ENCODE measurements around the gene PLEKHG5. TPM values are rescaled to one million over a fixed set of nuclear protein-coding genes. Genes with fewer than 3 reads are reported as not detected.

The PLEKHG5 gene
- total RNA-seq, 4 donors from 2014 or later, result 5.8 to 18.1 (median 12.0) TPM

DNA sequence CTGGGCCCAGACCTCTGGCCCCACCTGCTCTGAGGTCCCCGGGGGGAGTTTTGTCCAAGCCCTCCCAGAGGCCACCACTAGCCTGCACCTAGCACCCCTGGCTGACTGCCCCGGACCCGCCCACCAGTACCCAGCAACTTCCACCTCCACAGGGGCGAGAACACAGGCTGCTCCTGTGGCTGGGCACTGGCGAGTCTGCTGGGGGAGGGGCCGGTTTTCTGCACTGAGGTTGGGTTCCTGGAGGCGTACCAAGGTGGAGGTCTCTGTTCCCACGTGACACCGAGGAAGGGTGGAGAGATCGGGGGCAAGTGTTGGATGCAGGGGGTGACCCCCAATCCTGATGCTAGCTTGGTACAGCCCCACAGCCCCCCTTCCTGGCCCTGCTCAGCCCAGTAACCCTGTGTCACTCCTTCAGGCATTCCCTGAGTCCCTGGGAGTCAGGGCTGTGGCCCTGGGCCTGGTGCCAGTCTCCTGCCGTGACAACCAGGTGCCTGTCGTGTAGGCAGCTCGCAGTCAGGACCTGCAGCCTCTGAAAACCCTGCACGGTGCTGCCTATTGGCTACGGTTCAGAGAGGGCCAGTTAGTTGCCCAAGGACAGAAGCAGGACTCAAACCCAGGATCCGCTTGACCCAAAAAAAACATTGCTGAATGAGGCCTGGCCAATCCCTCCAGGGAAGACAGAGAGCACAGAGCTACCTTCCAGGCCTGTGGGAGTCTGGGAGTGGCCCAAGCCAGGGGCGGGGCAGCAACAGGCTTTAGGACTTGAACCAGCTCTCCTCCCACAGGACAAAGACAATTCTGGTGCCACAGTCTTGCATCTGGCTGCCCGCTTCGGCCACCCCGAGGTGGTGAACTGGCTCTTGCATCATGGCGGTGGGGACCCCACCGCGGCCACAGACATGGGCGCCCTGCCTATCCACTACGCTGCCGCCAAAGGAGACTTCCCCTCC lies 63.8 kb downstream of the PLEKHG5 start:
- H3K36me3 ChIP-seq, result no peaks in the 10 kb centered on the region
- no peak for TF ChIP-seq POLR2A (IDR thresholded peaks at IDR 0.05; ENCODE audit: low read depth)
- no peak for TF ChIP-seq POLR2AphosphoS5 (IDR thresholded peaks at IDR 0.05)
- TF ChIP-seq, protein P1, sequence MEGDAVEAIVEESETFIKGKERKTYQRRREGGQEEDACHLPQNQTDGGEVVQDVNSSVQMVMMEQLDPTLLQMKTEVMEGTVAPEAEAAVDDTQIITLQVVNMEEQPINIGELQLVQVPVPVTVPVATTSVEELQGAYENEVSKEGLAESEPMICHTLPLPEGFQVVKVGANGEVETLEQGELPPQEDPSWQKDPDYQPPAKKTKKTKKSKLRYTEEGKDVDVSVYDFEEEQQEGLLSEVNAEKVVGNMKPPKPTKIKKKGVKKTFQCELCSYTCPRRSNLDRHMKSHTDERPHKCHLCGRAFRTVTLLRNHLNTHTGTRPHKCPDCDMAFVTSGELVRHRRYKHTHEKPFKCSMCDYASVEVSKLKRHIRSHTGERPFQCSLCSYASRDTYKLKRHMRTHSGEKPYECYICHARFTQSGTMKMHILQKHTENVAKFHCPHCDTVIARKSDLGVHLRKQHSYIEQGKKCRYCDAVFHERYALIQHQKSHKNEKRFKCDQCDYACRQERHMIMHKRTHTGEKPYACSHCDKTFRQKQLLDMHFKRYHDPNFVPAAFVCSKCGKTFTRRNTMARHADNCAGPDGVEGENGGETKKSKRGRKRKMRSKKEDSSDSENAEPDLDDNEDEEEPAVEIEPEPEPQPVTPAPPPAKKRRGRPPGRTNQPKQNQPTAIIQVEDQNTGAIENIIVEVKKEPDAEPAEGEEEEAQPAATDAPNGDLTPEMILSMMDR (IDR thresholded peaks at IDR 0.05), result no peak
- no peak for TF ChIP-seq EP300 (IDR thresholded peaks at IDR 0.05)
- peaks cover 23 to 29% (median 27%) of the 10 kb centered on the region in 4 donors for H3K4me1 ChIP-seq
- no peaks in the 10 kb centered on the region for H3K9me3 ChIP-seq
- intact Hi-C loops (cut with DNase I), result no loop called here
- no peak overlapping the region for H3K4me3 ChIP-seq
- WGBS, result 76% methylated on average over 16 of the region's 26 CpGs
- peaks cover 0 to 91% (median 46%) of the 10 kb centered on the region in 4 donors for H3K27me3 ChIP-seq
- DNase-seq (ENCODE audit: extremely low spot score), result no peak
- H3K27ac ChIP-seq (replicated peaks in 1 of 4), result no peak overlapping the region

DNA sequence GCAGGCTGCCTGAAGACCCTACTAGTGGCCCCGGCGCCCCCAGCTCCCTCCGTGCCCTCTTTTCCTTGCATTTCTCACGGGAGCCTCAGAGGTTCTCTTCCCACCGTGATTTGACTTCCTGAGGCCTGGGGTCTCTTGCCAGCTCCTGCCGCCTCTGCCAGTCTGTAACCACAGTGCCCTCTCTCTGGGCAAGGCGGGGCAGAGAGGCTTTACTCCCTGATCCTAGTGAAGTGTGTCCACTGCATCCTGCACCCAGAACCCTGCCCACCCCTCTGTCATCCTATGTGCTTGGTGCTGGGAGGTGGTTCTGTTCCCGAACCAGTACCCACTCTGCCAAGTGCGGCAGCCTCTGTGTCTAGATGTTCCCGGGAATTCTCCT lies 64.5 kb downstream of the PLEKHG5 start:
- TF ChIP-seq EP300 (IDR thresholded peaks at IDR 0.05), result no peak
- TF ChIP-seq, protein P1 (IDR thresholded peaks at IDR 0.05), result no peak
- no peak for DNase-seq (ENCODE audit: extremely low spot score)
- Histone ChIP-seq H3K4me3 (no peak overlapping the region), H3K36me3 (no peaks in the 10 kb centered on the region), H3K9me3 (no peaks in the 10 kb centered on the region), H3K27ac (replicated peaks in 1 of 4) (no peak overlapping the region), H3K4me1 (peaks cover 24 to 29% (median 28%) of the 10 kb centered on the region in 4 donors), H3K27me3 (peaks cover 0 to 97% (median 47%) of the 10 kb centered on the region in 4 donors)
- WGBS, result 92% methylated on average over 10 of the region's 10 CpGs
- intact Hi-C loops (cut with DNase I), result no loop called here

DNA sequence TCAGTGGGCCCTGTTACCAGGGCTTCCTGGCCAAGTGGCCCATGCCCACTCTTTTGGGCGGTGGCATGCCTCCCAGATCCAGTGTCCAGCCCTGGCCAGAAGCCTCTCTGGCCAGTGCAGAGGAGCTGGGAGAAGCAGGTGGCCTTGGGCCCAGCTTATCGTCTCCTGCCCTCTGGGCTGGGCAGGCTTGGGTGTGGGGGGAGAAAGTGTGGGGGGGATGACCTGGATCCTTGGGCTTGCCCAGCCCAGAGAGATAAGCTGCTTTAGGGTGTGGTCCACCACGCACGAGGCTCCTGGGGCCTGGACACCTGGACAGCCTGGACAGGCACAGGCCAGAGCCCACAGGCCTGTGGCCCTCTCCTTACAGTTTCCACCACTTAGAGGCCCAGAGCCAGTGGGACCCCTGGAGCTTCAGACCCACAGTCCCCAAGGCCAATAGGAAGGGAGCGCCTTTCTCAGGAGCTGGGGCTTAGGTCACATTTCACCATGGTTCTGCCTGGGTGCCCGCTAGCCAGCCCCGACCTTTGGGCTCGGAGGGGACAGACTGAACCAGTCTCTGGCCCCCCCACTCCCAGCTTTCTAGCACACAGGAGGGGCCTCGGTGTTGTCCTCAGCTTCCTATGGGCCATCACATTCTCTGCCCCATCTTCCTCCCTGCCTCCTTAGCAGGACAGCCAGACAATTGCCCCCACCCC lies 65.0 kb downstream of the PLEKHG5 start:
- intact Hi-C loops (cut with DNase I), result no loop called here
- no peak for DNase-seq (ENCODE audit: extremely low spot score)
- WGBS, result 87% methylated on average over 8 of the region's 9 CpGs
- H3K27me3 ChIP-seq, result peaks cover 0 to 100% (median 47%) of the 10 kb centered on the region in 4 donors
- no peaks in the 10 kb centered on the region for H3K36me3 ChIP-seq
- TF ChIP-seq EP300 (IDR thresholded peaks at IDR 0.05), result no peak
- TF ChIP-seq, protein P1 (IDR thresholded peaks at IDR 0.05), result no peak
- TF ChIP-seq POLR2AphosphoS5 (IDR thresholded peaks at IDR 0.05), result no peak
- TF ChIP-seq POLR2A (IDR thresholded peaks at IDR 0.05; ENCODE audit: low read depth), result no peak
- H3K9me3 ChIP-seq, result no peaks in the 10 kb centered on the region
- H3K4me3 ChIP-seq, result no peak overlapping the region
- peaks cover 24 to 29% (median 28%) of the 10 kb centered on the region in 4 donors for H3K4me1 ChIP-seq
- H3K27ac ChIP-seq (replicated peaks in 1 of 4), result no peak overlapping the region

DNA sequence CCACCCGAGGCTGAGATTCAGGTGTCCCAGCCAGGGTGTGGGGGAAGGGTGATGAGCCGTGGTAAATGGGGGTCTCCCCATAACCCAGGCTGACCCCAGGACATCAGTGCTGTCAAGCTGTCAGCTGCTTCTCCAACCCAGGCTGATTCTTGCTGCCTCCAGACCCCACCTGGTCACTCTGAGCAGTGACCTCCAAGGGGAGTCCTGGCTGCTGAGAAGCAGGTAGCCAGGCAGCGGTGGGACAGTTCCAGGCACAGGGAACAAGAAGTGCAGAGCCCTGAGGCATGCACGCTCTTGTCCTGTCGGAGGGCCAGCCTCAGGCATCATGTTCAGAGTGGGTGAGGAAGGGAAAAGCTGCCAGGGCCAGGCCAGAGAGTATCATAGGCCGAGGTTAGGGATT lies 65.8 kb downstream of the PLEKHG5 start:
- no peaks in the 10 kb centered on the region for H3K36me3 ChIP-seq
- no peak overlapping the region for H3K27ac ChIP-seq (replicated peaks in 1 of 4)
- intact Hi-C loops (cut with DNase I), result no loop called here
- H3K9me3 ChIP-seq, result no peaks in the 10 kb centered on the region
- no peak overlapping the region for H3K4me3 ChIP-seq
- no peak for DNase-seq (ENCODE audit: extremely low spot score)
- 80% methylated on average over 4 of the region's 6 CpGs for WGBS
- peaks cover 25 to 33% (median 30%) of the 10 kb centered on the region in 4 donors for H3K4me1 ChIP-seq
- no peak for TF ChIP-seq POLR2A (IDR thresholded peaks at IDR 0.05; ENCODE audit: low read depth)
- no peak for TF ChIP-seq POLR2AphosphoS5 (IDR thresholded peaks at IDR 0.05)
- TF ChIP-seq EP300 (IDR thresholded peaks at IDR 0.05), result no peak
- TF ChIP-seq, protein P1 (IDR thresholded peaks at IDR 0.05), result no peak
- H3K27me3 ChIP-seq, result peaks cover 0 to 100% (median 52%) of the 10 kb centered on the region in 4 donors
